H1 (cell line): ENCODE results near the gene POU2F2. TPM values are rescaled to one million over a fixed set of nuclear protein-coding genes. Genes with fewer than 3 reads are reported as not detected.
A peak's percentile ranks its signal among the peaks of the same experiment; 100 is the strongest.

Source experiments
- BACH1 ChIP-seq: IDR thresholded peaks from 2 replicates; pipeline ENCODE4 v1.6.1; 2012; ENCODE audit warnings: low read length, improper control_type of control experiment
- CEBPB ChIP-seq: IDR thresholded peaks from 2 replicates; pipeline ENCODE4 v1.6.1; 2012; ENCODE audit warnings: low read depth, low read length
- CHD7 ChIP-seq: fragments of 300-600 bp; sonication (generic); IDR thresholded peaks from 2 replicates; pipeline ENCODE4 v1.7.1; 2012; ENCODE audit warnings: low read length, moderate library complexity, mild to moderate bottlenecking, inconsistent platforms; ENCODE audit not compliant: insufficient replicate concordance
- CREB1 ChIP-seq: IDR thresholded peaks from 2 replicates; pipeline ENCODE4 v1.6.1; 2012; ENCODE audit warnings: inconsistent platforms
- JUN ChIP-seq: IDR thresholded peaks from 2 replicates; pipeline ENCODE4 v1.6.1; 2011; ENCODE audit warnings: low read depth, mild to moderate bottlenecking, improper control_type of control experiment, low read length
- SIN3A ChIP-seq, 2 experiments: IDR thresholded peaks in 1 of 2; conservative IDR thresholded peaks in 1 of 2; 2 replicates each; pipeline ENCODE4 v1.6.1; 2011 to 2012; ENCODE audit warnings: low read length in 2 of 2, improper control_type of control experiment in 1 of 2, low read depth in 1 of 2, mild to moderate bottlenecking in 1 of 2
- SIRT6 ChIP-seq: IDR thresholded peaks from one replicate; pipeline ENCODE4 v1.7.1; 2012; ENCODE audit warnings: low read length, inconsistent platforms
- SP4 ChIP-seq: IDR thresholded peaks from 2 replicates; pipeline ENCODE4 v1.6.1; 2012; ENCODE audit warnings: low read length, inconsistent platforms
- YY1 ChIP-seq: IDR thresholded peaks from 2 replicates; pipeline ENCODE4 v1.6.1; 2011; ENCODE audit warnings: low read depth, mild to moderate bottlenecking, low read length
- polyA plus RNA-seq, 7 experiments: library from polyadenylated mRNA; depleted of rRNA in 3 of 7; stranded (reverse) in 5 of 7; unstranded in 2 of 7; fragments of >200 nt in 5 of 7; fragments of 200-250 nt in 2 of 7; gene quantifications; 1 replicate in 5 of 7; 2 replicates in 1 of 7; 4 replicates in 1 of 7; pipeline versions ENCODE4 v1.2.1 to v1.2.3, GENCODE V29; 2011 to 2013; ENCODE audit warnings: missing spikeins in 2 of 7, mixed read lengths in 2 of 7
- total RNA-seq: library from RNA; stranded (reverse); fragmentation: NEBNext Ultra II Directional; extraction: Animal tissue kit (Norgen Biotek cat#: 25700); gene quantifications from 2 replicates; pipeline ENCODE4 v1.2.1, GENCODE V29; 2021
- TF ChIP-seq, protein P1 (sequence below): IDR thresholded peaks from 2 replicates; pipeline ENCODE4 v1.6.1; 2012; ENCODE audit warnings: low read length, inconsistent platforms

The POU2F2 gene
- total and polyA plus RNA-seq, 2 of the 8 experiments (the other 6 are each of a cell fraction or from before 2014, with no cell fraction given), result 5.0 to 6.1 TPM

GRCh38 chr19:42069619-42070351 lies 62.5 kb downstream of the POU2F2 start, which contains the start of gene GRIK5 (continued):
- TF ChIP-seq CEBPB (no peak), YY1 (no peak), CREB1 (no peak), JUN (no peak), CHD7 (no peak), BACH1 (no peak), SIN3A (conservative IDR thresholded peaks at IDR 0.05 in 1 of 2, IDR thresholded peaks at IDR 0.05 in 1 of 2; ENCODE audit: low read depth in 1 of 2, low read length in 2 of 2) (0 out of 4 replicates have a peak, but pooled peaks of 1 of the 2 experiments have one; percentile 24), SP4 (no peak), SIRT6 (no peak)
- TF ChIP-seq, protein P1, sequence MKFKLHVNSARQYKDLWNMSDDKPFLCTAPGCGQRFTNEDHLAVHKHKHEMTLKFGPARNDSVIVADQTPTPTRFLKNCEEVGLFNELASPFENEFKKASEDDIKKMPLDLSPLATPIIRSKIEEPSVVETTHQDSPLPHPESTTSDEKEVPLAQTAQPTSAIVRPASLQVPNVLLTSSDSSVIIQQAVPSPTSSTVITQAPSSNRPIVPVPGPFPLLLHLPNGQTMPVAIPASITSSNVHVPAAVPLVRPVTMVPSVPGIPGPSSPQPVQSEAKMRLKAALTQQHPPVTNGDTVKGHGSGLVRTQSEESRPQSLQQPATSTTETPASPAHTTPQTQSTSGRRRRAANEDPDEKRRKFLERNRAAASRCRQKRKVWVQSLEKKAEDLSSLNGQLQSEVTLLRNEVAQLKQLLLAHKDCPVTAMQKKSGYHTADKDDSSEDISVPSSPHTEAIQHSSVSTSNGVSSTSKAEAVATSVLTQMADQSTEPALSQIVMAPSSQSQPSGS, result no peak
